Measurements from ENCODE around the gene DNAJA1.
"Not testable (repeated sequence)": the region's sequence is repeated elsewhere in the genome, so short reads cannot be mapped to it uniquely, and the experiment has no call there.

DNAJA1 gene

GRCh38 chr9:33068991-33069390, 43.9 kb downstream of the DNAJA1 start:
- no peak overlapping the region for H3K4me3 ChIP-seq (ENCODE audit: low read depth, low read length)
- no peak for DNase-seq (ENCODE audit: low read depth)

GRCh38 chr9:33076046-33077004, 51.3 kb downstream of the DNAJA1 start, which contains the start of gene SMU1:
SMU1 (minus strand) TSS chr9:33076674; CDS start chr9:33076608, 66 bp downstream.
- DNase-seq (ENCODE audit: low read depth), result peak; percentile 87
- peak within 1 kb of the TSS; percentile 80 for H3K4me3 ChIP-seq (ENCODE audit: low read depth, low read length)

GRCh38 chr9:33080534-33080933, 55.5 kb downstream of the DNAJA1 start:
- no peak for DNase-seq (ENCODE audit: low read depth)
- H3K4me3 ChIP-seq (ENCODE audit: low read depth, low read length), result peak overlapping the region; percentile 29

- H3K4me3 ChIP-seq (ENCODE audit: low read depth, low read length), result peak overlapping the region; percentile 29
- peak; percentile 67 for DNase-seq (ENCODE audit: low read depth)
Measured at GRCh38 chr9:33081128-33081851, 56.2 kb downstream of the DNAJA1 start.

GRCh38 chr9:33082128-33082527, 57.1 kb downstream of the DNAJA1 start:
- no peak for DNase-seq (ENCODE audit: low read depth)
- H3K4me3 ChIP-seq (ENCODE audit: low read depth, low read length), result no peak overlapping the region

GRCh38 chr9:33082538-33083326, 57.7 kb downstream of the DNAJA1 start:
- DNase-seq (ENCODE audit: low read depth), result no peak
- no peak overlapping the region for H3K4me3 ChIP-seq (ENCODE audit: low read depth, low read length)

GRCh38 chr9:33085672-33086071, 60.6 kb downstream of the DNAJA1 start:
- H3K4me3 ChIP-seq (ENCODE audit: low read depth, low read length); DNase-seq (ENCODE audit: low read depth): not testable (repeated sequence)
